ENCODE measurements around the gene RORC.

Gene RORC

GRCh38 chr1:151815716-151816327, 15.8 kb downstream of the RORC start:
- Mint-ChIP-seq H3K36me3 (ENCODE audit: low read depth) (no peaks in the 10 kb centered on the region), H3K27ac (no peak overlapping the region), H3K4me1 (peaks cover 11% of the 10 kb centered on the region), H3K27me3 (ENCODE audit: low read depth) (peaks cover 36% of the 10 kb centered on the region), H3K4me3 (no peak overlapping the region), H3K9me3 (no peaks in the 10 kb centered on the region)
- no peak for TF ChIP-seq CTCF (IDR thresholded peaks at IDR 0.05; ENCODE audit: unreplicated experiment in 3 of 3)

- Mint-ChIP-seq H3K4me3 (no peak overlapping the region), H3K4me1 (peaks cover 11% of the 10 kb centered on the region), H3K27ac (no peak overlapping the region), H3K9me3 (no peaks in the 10 kb centered on the region), H3K36me3 (ENCODE audit: low read depth) (no peaks in the 10 kb centered on the region), H3K27me3 (ENCODE audit: low read depth) (peaks cover 36% of the 10 kb centered on the region)
- no peak for TF ChIP-seq CTCF (IDR thresholded peaks at IDR 0.05; ENCODE audit: unreplicated experiment in 3 of 3)
Observed at GRCh38 chr1:151814971-151815545, 16.5 kb downstream of the RORC start.

GRCh38 chr1:151814426-151814825, 17.2 kb downstream of the RORC start:
- peaks cover 34% of the 10 kb centered on the region for H3K27me3 Mint-ChIP-seq (ENCODE audit: low read depth)
- TF ChIP-seq CTCF (IDR thresholded peaks at IDR 0.05; ENCODE audit: unreplicated experiment in 3 of 3) = no peak
- H3K4me3 Mint-ChIP-seq = no peak overlapping the region
- H3K27ac Mint-ChIP-seq = no peak overlapping the region
- H3K9me3 Mint-ChIP-seq = no peaks in the 10 kb centered on the region
- no peaks in the 10 kb centered on the region for H3K36me3 Mint-ChIP-seq (ENCODE audit: low read depth)
- H3K4me1 Mint-ChIP-seq = peaks cover 11% of the 10 kb centered on the region

- H3K9me3 Mint-ChIP-seq = no peaks in the 10 kb centered on the region
- TF ChIP-seq CTCF (IDR thresholded peaks at IDR 0.05; ENCODE audit: unreplicated experiment in 3 of 3) = no peak
- peaks cover 35% of the 10 kb centered on the region for H3K27me3 Mint-ChIP-seq (ENCODE audit: low read depth)
- no peak overlapping the region for H3K27ac Mint-ChIP-seq
- no peak overlapping the region for H3K4me3 Mint-ChIP-seq
- H3K36me3 Mint-ChIP-seq (ENCODE audit: low read depth) = no peaks in the 10 kb centered on the region
- peaks cover 11% of the 10 kb centered on the region for H3K4me1 Mint-ChIP-seq
Observed at GRCh38 chr1:151813271-151813977, 18.2 kb downstream of the RORC start.

- peaks cover 37% of the 10 kb centered on the region for H3K27me3 Mint-ChIP-seq (ENCODE audit: low read depth)
- H3K4me3 Mint-ChIP-seq = no peak overlapping the region
- H3K36me3 Mint-ChIP-seq (ENCODE audit: low read depth) = no peaks in the 10 kb centered on the region
- H3K4me1 Mint-ChIP-seq = no peaks in the 10 kb centered on the region
- TF ChIP-seq CTCF (IDR thresholded peaks at IDR 0.05; ENCODE audit: unreplicated experiment in 3 of 3) = no peak
- H3K9me3 Mint-ChIP-seq = no peaks in the 10 kb centered on the region
- no peak overlapping the region for H3K27ac Mint-ChIP-seq
Observed at GRCh38 chr1:151811181-151811580, 20.4 kb downstream of the RORC start.
